ENCODE measurements around the gene DDIAS.
"Not testable (repeated sequence)": the region's sequence is repeated elsewhere in the genome, so short reads cannot be mapped to it uniquely, and the experiment has no call there.

DDIAS gene

DNA sequence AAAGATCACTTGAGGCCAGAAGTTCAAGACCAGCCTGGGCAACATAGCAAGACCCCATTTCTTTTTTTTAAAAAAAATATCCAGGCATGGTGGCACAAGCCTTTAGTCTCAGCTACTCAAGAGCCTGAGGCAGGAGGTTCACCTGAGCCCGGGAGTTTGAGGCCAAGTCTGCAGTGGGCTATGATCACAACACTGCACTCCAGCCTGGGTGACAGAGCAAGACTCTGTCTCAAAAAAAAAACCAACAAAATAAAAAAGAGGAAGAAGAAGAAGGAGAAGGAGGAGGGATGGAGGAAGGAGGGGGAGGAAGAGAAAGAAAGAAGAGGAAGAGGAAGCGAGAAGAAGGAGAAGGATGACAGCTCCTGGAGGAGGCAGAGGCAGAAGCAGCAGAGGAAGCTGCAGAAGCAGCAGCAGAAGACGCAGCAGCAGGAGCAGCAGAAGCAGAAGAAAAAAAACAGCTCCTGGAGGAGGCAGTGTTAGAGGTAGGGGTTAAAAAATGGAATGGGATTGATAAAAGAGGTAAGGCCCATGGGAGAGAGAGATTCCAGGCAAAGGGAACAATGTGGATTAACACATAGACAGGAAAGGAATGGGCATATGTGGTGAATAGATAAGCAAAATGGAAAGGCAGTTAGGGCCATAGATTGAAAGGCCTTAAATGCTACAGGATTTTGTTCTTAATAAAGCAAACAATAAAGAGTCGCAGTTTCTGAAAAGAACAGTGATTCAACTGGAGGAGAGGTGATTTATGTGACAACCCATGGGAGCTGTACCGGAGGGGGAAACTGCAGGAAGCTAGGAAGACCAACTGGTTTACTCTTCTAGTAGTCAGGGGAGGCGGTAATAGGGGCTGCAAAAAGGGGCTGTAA lies 12.2 kb upstream of the DDIAS start:
- no peak for DNase-seq

DNA sequence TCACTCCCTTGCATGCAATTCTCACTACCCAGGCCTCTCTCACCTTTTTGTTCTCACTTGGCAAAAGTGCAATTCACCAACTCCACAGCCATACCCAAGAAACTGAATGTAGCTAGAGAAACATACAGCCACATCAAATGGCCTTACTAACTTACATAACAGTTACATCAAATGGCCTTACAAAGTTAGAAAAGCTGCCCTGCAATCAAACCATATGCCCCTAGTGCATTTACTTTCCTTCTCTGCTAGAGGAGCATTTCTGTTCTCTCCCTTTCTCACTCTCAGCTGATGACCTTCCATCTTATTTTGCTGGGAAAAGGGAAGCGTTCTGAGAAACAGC lies 11.6 kb upstream of the DDIAS start:
- no peak for DNase-seq

DNA sequence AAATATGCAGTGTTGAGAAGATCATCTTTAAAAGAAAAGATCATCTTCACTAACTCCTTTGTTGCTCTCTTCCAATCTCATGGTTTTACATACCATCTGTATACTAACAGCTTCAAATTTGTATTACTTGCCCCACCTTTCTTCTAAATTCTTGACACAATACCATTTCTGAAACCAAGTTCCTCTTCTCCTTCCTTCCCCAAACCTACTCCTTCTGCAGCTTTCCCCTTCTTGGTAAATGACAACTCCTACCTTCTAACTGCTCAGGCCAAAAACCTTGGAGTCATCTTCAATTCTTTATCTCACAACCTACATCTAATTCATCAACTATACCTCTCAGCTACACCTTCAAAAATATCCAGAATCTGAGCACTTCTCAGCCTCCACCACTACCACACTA lies 10.6 kb upstream of the DDIAS start:
- DNase-seq, result no peak

DNA sequence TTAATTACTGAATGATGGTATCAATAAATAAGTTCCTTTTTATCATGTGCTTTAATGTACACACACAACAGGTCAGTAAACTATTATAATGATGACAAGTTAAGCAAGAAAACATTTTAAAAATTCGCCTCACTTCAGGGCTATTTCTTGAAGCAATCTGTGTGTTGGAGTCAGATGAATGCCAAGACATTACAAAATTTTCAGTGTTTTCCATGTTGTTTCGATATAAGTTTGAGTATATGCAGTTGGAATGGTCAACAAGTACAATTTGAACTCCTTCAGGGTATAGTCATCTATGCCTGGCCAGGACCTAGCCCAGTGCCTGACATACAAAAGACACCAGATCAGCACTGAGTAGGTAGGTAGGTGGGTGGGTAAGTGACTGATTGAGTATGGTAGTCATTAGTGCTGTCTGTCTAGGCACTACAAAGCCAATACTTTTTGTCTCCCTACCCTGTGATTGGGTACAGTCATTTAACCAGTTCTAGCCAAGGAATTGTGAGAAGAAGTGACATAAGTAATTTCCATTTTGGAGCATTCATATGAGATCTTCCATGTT lies 8.8 kb upstream of the DDIAS start:
- DNase-seq, result no peak

DNA sequence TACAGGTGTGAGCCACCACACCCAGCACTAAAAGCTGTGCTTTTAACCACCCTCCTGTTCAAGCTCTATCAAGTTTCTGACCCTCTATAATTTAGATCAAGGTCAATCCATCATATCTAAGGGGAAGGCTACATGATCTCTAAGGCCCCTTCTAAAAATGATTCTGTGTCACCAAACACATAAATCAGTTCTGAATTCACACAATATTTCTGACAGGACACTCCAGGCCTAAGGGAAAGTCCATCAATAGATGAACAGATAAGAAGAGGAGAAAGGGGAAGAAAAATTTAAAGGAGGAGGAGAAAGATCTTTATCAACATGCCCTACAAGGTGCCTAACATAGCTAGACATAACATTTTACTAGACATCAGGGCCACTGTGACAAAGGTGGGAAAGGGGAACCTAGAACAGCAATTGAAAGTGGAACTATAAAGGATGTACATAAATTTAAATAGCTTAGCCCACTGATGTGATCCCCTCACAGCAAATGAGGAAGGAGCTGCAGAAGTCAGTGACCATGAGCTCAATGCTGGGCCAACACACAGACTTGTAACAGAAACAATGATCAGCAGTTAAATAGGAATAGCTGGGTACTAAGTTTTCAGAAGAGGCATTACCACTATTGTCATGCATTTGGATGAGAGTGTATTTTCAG lies 6.0 kb upstream of the DDIAS start:
- no peak for DNase-seq

DNA sequence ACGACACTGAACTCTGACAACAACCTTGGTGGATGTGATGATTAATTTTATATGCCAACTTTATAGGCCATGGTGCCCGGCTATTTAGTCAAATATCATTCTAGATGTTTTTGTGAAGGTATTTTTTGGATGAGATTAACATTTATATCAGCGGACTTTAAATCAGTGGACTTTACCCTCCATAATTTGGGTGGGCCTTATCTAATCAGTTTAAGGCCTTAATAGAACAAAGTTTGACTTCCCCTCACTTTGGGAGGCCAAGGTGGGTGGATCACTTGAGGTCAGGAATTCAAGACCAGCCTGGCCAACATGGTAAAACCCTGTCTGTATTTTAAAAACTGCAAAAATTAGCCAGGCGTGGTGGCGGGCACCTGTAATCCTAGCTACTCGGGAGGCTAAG lies 5.4 kb upstream of the DDIAS start:
- DNase-seq, result no peak

DNA sequence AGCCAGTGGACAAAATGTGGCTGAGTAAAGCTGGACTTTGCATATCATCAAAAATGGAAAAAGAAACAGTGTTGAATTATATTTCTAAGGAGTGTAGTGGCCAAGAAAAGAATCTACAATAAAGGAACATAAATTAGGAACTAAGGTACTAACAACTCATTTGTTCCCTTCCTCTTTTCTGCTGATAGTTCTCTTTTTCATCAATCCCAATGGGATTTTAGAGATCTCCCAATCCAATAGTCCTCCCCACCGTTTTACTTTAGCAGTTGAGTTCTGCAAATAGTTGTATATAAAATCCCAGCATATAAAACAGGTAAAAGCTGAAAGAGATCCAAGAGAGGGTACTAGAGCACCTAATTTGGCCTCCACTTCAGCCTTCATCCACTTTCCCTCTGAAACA lies 3.3 kb upstream of the DDIAS start:
- DNase-seq, result no peak

DNA sequence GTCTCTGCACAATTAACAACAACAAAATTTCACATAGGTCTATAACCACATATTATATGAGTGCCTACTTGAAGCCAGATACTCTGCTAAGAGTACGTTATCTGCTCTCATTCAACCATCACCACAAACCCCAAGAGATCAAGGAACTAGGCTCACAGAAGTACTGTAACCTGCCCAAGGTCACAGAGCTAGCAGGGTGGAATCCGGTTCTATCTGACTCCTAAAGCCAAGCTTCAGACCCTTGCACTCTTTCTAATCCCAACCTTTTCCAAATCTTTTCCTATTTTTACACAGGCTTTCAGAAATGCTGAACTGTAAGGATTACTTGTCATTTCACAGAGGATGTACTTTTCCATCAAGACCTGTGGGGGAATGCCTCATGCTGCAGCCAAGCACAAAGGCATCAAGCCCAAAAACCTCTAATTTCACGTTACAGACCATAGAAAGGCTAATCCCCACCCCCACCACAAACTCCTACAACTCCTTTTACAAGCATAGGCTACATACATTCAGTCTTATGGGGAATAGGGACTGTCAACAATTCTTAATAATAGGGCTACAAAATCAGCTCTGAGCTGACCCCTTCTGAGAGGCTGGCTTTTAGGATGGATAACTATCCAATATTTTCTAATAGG lies 2.2 kb upstream of the DDIAS start:
- DNase-seq, result no peak

DNA sequence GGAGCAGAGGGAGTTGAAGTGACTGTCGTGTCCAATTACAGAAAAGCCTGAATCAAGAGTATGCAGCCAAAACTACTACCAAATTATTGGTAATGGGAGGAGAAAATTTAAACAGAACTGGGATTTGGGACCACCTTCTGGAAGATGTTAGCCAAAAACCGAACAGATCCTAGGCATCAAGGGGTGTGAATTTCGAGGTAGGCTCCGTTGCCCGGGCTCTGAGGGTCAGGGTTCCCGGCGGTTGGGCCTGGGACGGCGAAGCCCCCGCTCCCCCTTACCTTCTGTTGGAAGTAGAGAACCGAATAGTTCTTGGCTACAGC lies 1.6 kb upstream of the DDIAS start:
- no peak for DNase-seq

DNA sequence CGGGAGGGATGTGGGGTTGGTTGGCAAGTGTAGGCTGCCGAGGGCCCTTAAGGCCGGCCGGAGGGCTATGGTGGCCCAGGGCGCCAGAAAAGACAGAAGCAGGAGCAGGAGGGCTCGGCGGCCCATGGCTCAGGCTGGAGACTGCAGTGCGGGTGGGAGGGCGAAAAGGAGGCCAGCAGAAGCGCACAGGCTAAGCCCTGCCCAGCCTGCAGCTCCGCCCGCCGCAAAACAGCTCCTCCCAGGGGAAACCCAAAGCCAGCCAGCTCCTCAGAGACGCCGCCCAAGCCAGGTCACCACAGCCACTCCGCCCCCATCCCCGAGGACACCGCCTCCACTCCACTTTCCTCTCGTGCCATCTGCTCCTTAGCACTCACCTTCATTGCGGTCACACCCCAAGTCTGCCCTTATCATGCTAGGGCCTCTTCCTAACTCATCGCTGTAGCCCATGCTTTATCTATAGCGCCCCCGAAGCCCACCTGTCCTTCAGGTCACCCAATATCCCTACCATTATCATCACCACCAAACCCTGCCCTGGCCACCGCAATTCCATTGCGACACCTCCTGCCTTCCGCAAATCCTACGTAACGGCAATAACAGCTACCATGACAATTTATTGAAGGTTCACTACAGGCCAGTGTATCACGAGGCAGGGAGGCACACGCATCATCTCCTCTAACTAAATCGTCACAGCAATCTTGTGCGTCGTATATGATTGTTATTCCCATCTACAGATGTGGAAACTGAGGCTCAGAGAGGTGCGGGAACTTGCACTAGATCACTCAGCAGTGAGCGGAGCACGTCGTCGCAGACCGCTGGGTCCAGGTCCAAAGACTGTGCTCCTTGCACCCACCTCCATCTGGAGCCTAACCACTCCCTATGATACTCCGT lies 1.0 kb upstream of the DDIAS start, which contains the start of gene PRCP:
PRCP (minus strand) TSS at position 154 of the 888 bp plus-strand sequence; CDS start at position 126, 28 bp downstream.
- peak; percentile 71 to 86 for DNase-seq

DNA sequence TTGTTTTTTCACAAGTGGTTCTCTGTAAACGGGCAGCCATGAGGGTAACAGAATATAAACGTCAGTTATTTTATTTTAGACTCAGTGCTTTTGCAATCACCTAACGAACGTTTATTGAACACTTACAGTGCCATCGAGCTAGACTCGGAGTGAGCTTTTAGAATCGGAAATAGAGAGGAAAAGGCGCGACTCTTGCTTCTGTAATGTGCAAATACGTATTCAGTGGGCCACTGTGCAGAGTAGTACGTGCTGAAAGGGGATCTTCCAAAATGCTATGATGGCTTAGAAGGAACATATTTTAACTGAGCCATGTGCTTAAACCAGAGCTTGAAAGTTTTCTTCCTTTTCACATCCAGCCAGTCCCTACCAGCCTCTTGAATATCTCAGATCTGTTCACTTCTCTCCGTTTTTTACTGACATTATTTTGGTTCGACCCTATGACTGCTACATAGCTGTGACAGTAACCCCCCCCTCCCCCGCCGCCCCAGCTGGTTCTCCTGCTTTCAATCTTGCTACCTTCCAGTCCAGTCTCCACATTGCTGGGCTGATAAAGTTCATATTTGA lies 468 bp downstream of the DDIAS start:
- DNase-seq, result no peak

DNA sequence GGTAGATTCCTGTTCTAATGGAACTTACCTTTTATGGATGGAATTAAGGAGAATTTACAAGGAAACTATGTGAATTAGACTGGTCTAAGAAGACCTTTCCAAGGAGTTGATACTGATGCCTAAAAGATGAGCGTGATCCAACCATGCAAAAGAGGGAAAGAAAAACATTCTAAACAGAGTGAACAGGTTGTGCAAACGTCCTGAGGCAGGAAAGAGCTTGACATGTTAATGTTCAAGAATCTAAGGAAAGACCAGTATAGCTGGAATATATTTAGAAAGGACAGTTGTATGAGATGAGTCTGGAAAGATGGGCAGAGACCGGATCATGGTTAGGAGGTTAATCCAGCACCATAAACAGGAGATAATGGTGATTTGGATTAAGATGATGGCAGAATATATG lies 1.3 kb downstream of the DDIAS start:
- no peak for DNase-seq

DNA sequence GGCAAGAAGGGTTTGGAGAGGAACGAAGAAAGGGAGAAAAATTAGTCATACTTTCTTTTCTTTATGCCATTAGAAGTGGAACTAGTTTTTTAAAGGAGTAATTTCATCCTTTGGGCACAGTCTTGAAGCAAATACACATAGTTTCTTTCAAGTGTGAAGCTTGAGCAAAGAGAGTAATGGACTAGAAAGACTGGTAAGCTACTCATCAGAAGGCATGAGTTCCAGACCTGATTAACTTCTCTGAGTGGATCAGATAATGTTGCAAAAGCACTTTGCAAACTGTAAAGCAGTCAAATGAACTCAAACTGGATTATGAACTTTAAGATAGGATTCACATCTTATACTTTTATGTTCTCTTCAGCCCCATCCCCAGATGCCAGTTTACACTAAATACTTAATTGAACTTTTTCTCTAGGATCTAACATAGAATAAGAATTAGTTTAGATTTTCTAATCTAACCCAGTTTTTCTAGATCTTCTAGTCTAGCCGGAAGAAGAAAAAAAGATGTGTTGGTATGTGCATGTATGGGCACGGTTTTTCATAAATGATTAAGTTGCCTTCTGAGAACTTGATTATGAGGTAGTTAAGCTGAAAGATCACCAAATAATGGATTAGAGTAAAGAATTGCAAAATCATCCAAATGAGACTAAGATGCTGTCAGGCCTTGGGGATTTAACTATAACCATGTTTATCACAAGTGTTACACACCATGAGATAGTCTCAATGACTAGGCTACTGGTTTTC lies 2.5 kb downstream of the DDIAS start:
- DNase-seq, result no peak

DNA sequence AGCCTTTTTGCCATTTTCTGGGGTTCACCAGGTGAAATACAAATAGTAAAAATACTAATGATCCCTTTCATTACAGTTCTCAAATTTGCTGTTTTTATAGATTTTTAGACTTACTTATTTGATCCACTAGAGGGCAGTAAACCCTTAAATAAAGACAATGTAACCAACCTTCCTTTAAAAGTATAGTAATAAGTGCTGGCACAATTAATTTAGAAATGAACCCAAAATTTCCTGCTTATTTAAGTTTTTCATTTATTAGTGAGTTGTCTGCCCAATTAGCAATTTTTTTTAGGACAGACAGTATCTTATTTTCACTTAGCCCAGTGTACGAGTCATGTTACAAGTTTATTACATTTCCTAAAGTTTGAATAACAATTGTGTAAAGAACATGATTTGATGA lies 4.7 kb downstream of the DDIAS start:
- DNase-seq, result peak; percentile 25 to 27

DNA sequence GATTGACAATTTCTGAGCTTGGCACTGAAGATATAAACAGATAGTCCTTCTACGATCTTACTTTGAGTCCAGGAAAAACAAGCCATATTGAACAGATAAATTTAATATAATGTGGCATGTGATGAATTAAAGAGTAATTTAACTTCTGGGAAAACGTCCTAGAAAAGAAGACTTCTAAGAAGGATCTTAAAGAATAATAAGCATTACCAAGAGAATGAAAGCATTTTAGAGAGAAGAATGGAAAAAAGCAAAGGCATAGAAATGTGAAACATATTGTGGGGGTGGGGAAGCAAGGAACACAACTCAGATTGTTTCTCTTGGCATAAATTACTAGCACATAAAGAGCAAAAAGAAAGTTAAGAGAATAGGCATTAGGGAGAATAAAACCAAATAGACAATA lies 5.4 kb downstream of the DDIAS start:
- no peak for DNase-seq

DNA sequence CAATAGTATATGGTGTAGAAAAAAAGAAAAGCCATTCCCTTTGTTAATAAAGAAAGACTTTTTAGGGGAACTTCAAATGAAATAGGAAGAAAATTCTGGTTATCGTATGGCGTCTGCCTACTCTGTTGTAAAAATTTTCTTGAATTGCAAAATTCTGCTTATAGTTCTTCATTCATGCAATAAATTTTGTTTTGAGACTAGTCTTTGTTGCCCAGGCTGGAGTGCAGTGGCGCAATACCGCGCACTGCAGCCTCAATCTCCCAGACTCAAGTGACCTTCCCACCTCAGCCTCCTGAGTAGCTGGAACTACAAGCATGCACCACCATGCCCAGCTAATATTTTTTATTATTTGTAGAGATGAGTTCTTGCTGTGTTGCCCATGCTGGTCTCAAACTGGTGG lies 5.8 kb downstream of the DDIAS start:
- no peak for DNase-seq

DNA sequence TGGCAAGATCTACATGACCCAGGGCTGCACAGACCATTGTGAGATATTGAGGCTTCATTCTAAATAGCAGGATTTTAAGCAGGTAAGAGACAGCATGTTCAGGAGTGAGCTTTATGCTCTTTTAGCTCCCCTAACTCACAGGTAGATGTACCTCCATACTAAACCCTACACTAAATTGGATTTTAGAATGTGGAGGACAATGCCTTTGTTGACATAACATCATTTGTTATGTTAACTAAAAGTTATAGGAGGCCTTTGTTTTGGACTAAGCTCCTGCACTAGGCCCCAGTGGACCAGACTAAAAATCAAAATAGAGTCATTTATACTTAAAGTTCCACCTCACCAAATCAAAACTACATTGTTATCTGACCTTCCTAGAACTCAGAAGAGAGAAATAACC lies 6.8 kb downstream of the DDIAS start:
- DNase-seq, result no peak

DNA sequence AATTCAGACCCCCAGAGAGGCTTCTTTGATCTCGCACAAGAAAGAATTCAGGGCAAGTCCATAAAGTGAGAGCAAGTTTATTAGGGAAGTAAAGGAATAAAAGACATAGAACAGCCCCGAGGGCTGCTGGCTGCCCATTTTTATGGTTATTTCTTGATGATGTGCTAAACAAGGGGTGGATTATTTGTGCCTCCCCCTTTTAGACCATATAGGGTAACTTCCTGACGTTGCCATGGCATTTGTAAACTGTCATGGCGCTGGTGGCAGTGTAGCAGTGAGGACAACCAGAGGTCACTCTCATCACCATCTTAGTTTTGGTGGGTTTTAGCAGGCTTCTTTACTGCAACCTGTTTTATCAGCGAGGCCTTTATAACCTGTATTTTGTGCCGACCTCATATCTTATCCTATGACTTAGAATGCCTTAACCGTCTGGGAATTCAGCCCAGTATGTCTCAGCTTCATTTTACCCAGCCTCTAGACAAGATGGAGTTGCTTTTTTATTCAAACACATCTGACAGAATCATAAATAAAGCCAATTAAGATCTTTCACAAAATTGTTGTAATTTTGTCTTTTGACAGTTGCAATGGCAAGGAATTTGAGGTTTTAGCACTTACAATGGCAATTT lies 7.6 kb downstream of the DDIAS start:
- no peak for DNase-seq

DNA sequence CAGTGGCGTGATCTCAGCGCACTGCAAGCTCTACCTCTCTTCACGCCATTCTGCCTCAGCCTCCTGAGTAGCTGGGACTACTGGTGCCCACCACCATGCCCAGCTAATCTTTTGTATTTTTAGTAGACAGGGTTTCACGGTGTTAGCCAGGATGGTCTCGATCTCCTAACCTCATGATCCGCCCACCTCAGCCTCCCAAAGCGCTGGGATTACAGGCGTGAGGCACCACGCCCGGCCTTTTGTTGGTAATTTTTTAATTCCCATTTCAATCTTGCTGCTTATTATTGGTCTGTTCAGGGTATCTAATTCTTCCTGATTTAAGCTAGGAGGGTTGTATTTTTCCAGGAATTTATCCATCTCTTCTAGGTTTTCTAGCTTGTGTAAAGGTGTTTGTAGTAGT lies 18.2 kb downstream of the DDIAS start:
- DNase-seq, result not testable (repeated sequence)

DNA sequence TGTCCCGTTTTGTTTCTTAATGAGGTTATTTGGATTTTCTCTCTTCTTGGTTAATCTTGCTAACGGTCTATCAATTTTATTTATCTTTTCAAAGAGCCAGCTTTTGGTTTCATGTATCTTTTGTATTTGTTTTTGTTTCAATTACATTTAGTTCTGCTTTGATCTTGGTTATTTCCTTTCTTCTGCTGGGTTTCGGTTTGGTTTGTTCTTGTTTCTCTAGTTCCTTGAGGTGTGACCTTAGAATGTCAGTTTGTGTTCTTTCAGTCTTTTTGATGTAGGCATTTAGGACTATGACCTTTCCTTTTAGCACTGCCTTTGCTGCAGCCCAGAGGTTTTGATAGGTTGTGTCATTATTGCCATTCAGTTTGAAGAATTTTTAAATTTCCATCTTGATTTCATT lies 18.7 kb downstream of the DDIAS start:
- DNase-seq, result not testable (repeated sequence)
